ENCODE data around the gene ANKS1A. TPM values are rescaled to one million over a fixed set of nuclear protein-coding genes. Genes with fewer than 3 reads are reported as not detected.

Gene ANKS1A
- total and polyA plus RNA-seq, 3 donors from 2014 or later: 44.2 to 96.9 (median 95.9) TPM

GRCh38 chr6:35054743-35055130 is 165.7 kb downstream of the ANKS1A start:
- Histone ChIP-seq H3K4me1 (peaks cover 30% of the 10 kb centered on the region), H3K9me3 (no peaks in the 10 kb centered on the region), H3K4me3 (no peak overlapping the region), H3K27me3 (no peaks in the 10 kb centered on the region), H3K36me3 (ENCODE audit: low read depth, missing control alignments) (no peaks in the 10 kb centered on the region), H3K27ac (no peak overlapping the region)
- WGBS, 2 donors: 73 to 100% methylated on average over 1 of the region's 1 CpG
- intact Hi-C loops (cut with DNase I; ENCODE audit: low total_unique reads): no loop called here
- DNase-seq: no peak
- TF ChIP-seq CTCF (IDR thresholded peaks at IDR 0.05) (no peak), POLR2A (IDR thresholded peaks at IDR 0.05) (no peak)

- TF ChIP-seq POLR2A (IDR thresholded peaks at IDR 0.05) (no peak), CTCF (IDR thresholded peaks at IDR 0.05) (no peak)
- Histone ChIP-seq H3K27ac (no peak overlapping the region), H3K9me3 (no peaks in the 10 kb centered on the region), H3K27me3 (no peaks in the 10 kb centered on the region), H3K36me3 (ENCODE audit: low read depth, missing control alignments) (no peaks in the 10 kb centered on the region), H3K4me1 (peaks cover 20% of the 10 kb centered on the region), H3K4me3 (no peak overlapping the region)
- DNase-seq: no peak
- intact Hi-C loops (cut with DNase I; ENCODE audit: low total_unique reads): no loop called here
- 84 to 94% methylated on average over 4 of the region's 4 CpGs for WGBS, 2 donors
These were observed 166.8 kb downstream of the ANKS1A start for GRCh38 chr6:35055891-35056290.

- no peak overlapping the region for H3K4me3 ChIP-seq
- H3K36me3 ChIP-seq (ENCODE audit: low read depth, missing control alignments): no peaks in the 10 kb centered on the region
- no peak for TF ChIP-seq CTCF (IDR thresholded peaks at IDR 0.05)
- TF ChIP-seq POLR2A (IDR thresholded peaks at IDR 0.05): no peak
- intact Hi-C loops (cut with DNase I; ENCODE audit: low total_unique reads): no loop called here
- no peaks in the 10 kb centered on the region for H3K27me3 ChIP-seq
- H3K9me3 ChIP-seq: no peaks in the 10 kb centered on the region
- H3K4me1 ChIP-seq: peaks cover 14% of the 10 kb centered on the region
- WGBS, 2 donors: 81 to 89% methylated on average over 3 to 8 of the region's 8 CpGs
- H3K27ac ChIP-seq: peak overlapping the region in 1 of 2 donors; percentile 10
- DNase-seq: no peak
These were observed 167.9 kb downstream of the ANKS1A start for GRCh38 chr6:35056952-35057351.

GRCh38 chr6:35057449-35058357 is 168.6 kb downstream of the ANKS1A start:
- intact Hi-C loops (cut with DNase I; ENCODE audit: low total_unique reads): no loop called here
- Histone ChIP-seq H3K4me1 (peaks cover 7% of the 10 kb centered on the region), H3K27ac (peak overlapping the region in 1 of 2 donors; percentile 10), H3K36me3 (ENCODE audit: low read depth, missing control alignments) (no peaks in the 10 kb centered on the region), H3K27me3 (no peaks in the 10 kb centered on the region), H3K4me3 (no peak overlapping the region), H3K9me3 (no peaks in the 10 kb centered on the region)
- DNase-seq: no peak
- no peak for TF ChIP-seq POLR2A (IDR thresholded peaks at IDR 0.05)
- no peak for TF ChIP-seq CTCF (IDR thresholded peaks at IDR 0.05)
- WGBS, 2 donors: 70 to 73% methylated on average over 17 of the region's 17 CpGs

- H3K4me1 ChIP-seq: peaks cover 1% of the 10 kb centered on the region
- DNase-seq: no peak
- no peaks in the 10 kb centered on the region for H3K27me3 ChIP-seq
- H3K27ac ChIP-seq: no peak overlapping the region
- 85 to 95% methylated on average over 10 of the region's 10 CpGs for WGBS, 2 donors
- no peak overlapping the region for H3K4me3 ChIP-seq
- intact Hi-C loops (cut with DNase I; ENCODE audit: low total_unique reads): no loop called here
- no peaks in the 10 kb centered on the region for H3K36me3 ChIP-seq (ENCODE audit: low read depth, missing control alignments)
- TF ChIP-seq POLR2A (IDR thresholded peaks at IDR 0.05) (no peak), CTCF (IDR thresholded peaks at IDR 0.05) (no peak)
- no peaks in the 10 kb centered on the region for H3K9me3 ChIP-seq
These were observed 169.3 kb downstream of the ANKS1A start for GRCh38 chr6:35058358-35058675.

All from testis (tissue), 3 donors.